Endothelial cell of umbilical vein (primary cell): Measurements from ENCODE around the gene CD37. TPM values are rescaled to one million over a fixed set of nuclear protein-coding genes. Genes with fewer than 3 reads are reported as not detected.

Experiments
- BruUV-seq: library from RNA; stranded (reverse); fragments of 400-500 nt; replicated peaks from 2 replicates; lab custom pipeline; 2021; lab: Mats Ljungman, UMichigan
- CTCF ChIA-PET: fragments of 300-600, 350-600 bp; sonication (Branson Sonifier 250); formaldehyde crosslinking; loops from one replicate; lab custom pipeline; 2021; ENCODE audit warnings: antibody characterized with exemption, inconsistent platforms; lab: Charles Lee
- POLR2A ChIA-PET: fragments of 300-600, 350-600 bp; sonication (Branson Sonifier 250); formaldehyde crosslinking; loops from one replicate; lab custom pipeline; 2021; ENCODE audit warnings: antibody characterized with exemption, inconsistent platforms; lab: Charles Lee
- DNase-seq: peaks from one replicate; pipeline ENCODE4 v3.0.0-alpha.2; 2011; ENCODE audit warnings: low read depth, low spot score
- FAIRE-seq: peaks from 2 replicates; lab custom pipeline; 2011; peaks lifted over from hg19 to GRCh38; lab: Jason Lieb, UNC
- H2AFZ ChIP-seq: 2 replicates; pipeline ENCODE4 v1.6.0; 2012; ENCODE audit warnings: low read depth, low read length, control low read depth, inconsistent platforms
- H3K27ac ChIP-seq: 2 replicates; pipeline ENCODE4 v1.5.1; 2011; ENCODE audit warnings: low read depth, mild to moderate bottlenecking, control low read depth, low read length, moderate library complexity; ENCODE audit not compliant: insufficient read depth
- H3K27me3 ChIP-seq, 2 experiments: 2 replicates each; pipeline versions ENCODE4 v1.6.0 to v1.6.1; 2011; ENCODE audit warnings: low read length in 2 of 2, mixed read lengths in 1 of 2; ENCODE audit not compliant: control insufficient read depth in 2 of 2, insufficient read depth in 2 of 2
- H3K36me3 ChIP-seq, 2 experiments: 2 replicates in 1 of 2; 3 replicates in 1 of 2; pipeline ENCODE4 v1.5.1; 2011; ENCODE audit warnings: low read length in 2 of 2, mild to moderate bottlenecking in 1 of 2, moderate library complexity in 1 of 2; ENCODE audit not compliant: control insufficient read depth in 2 of 2, insufficient read depth in 2 of 2; ENCODE audit errors: extremely low read depth in 1 of 2
- H3K4me1 ChIP-seq: 3 replicates; pipeline ENCODE4 v1.5.1; 2011; ENCODE audit warnings: mild to moderate bottlenecking, low read length; ENCODE audit not compliant: control insufficient read depth, insufficient read depth; ENCODE audit errors: extremely low read depth
- H3K4me2 ChIP-seq: 2 replicates; pipeline ENCODE4 v1.6.1; 2011; ENCODE audit warnings: low read length, control low read depth, mixed read lengths; ENCODE audit not compliant: insufficient read depth
- H3K4me3 ChIP-seq, 3 experiments: fragments of 200-600 bp in 1 of 3; sonication (generic), shearing (Covaris generic) in 1 of 3; replicated peaks in 1 of 3; 2 replicates each; pipeline ENCODE4 v1.5.1; 2011 to 2016; ENCODE audit warnings: control low read depth in 3 of 3, low read length in 3 of 3, mild to moderate bottlenecking in 2 of 3, inconsistent platforms in 1 of 3, low read depth in 1 of 3, moderate library complexity in 1 of 3; ENCODE audit not compliant: insufficient read depth in 1 of 3
- H3K79me2 ChIP-seq: 2 replicates; pipeline ENCODE4 v1.6.0; 2012; ENCODE audit warnings: low read length, inconsistent platforms; ENCODE audit not compliant: control insufficient read depth, insufficient read depth
- H3K9ac ChIP-seq: replicated peaks from 2 replicates; pipeline ENCODE3; 2011; ENCODE audit warnings: low read length, control low read depth; ENCODE audit not compliant: insufficient read depth; ENCODE audit errors: extremely low read depth
- H3K9me1 ChIP-seq: replicated peaks from 3 replicates; pipeline ENCODE4 v1.6.0; 2011; ENCODE audit warnings: mild to moderate bottlenecking, low read length; ENCODE audit not compliant: control insufficient read depth, insufficient read depth; ENCODE audit errors: extremely low read depth
- H3K9me3 ChIP-seq: replicated peaks from 2 replicates; pipeline ENCODE4 v1.5.1; 2012; ENCODE audit warnings: low read length, inconsistent platforms; ENCODE audit not compliant: control insufficient read depth, insufficient read depth
- H4K20me1 ChIP-seq: replicated peaks from 2 replicates; pipeline ENCODE3; 2011; ENCODE audit warnings: mild to moderate bottlenecking, low read length; ENCODE audit not compliant: control insufficient read depth, insufficient read depth; ENCODE audit errors: extremely low read depth
- CTCF ChIP-seq, 2 donors: IDR thresholded peaks; 1 replicate in 1 of 2; 2 replicates in 1 of 2; pipeline ENCODE4 v1.5.1; 2011; ENCODE audit warnings: low read length in 2 of 2, mild to moderate bottlenecking in 2 of 2, moderate library complexity in 2 of 2, control low read depth in 1 of 2, inconsistent platforms in 1 of 2, low read depth in 1 of 2; ENCODE audit not compliant: insufficient read depth in 1 of 2; ENCODE audit errors: extremely low read depth in 1 of 2
- EZH2 ChIP-seq: IDR thresholded peaks from 2 replicates; pipeline ENCODE4 v1.6.1; 2012; ENCODE audit warnings: borderline replicate concordance, low read depth, mild to moderate bottlenecking, moderate library complexity, low read length, inconsistent platforms; ENCODE audit not compliant: severe bottlenecking
- FOS ChIP-seq: IDR thresholded peaks from 2 replicates; pipeline ENCODE4 v1.6.1; 2011; ENCODE audit warnings: mild to moderate bottlenecking, low read length, moderate library complexity, borderline replicate concordance; ENCODE audit not compliant: insufficient read depth
- GATA2 ChIP-seq: IDR thresholded peaks from 2 replicates; pipeline ENCODE4 v1.7.0; 2011; ENCODE audit warnings: low read depth, mild to moderate bottlenecking, moderate library complexity, mixed read lengths, low read length; ENCODE audit not compliant: insufficient read length, insufficient read depth
- JUN ChIP-seq: IDR thresholded peaks from 2 replicates; pipeline ENCODE4 v1.6.1; 2011; ENCODE audit warnings: borderline replicate concordance, low read depth; ENCODE audit not compliant: insufficient read length, insufficient read depth
- MAX ChIP-seq: IDR thresholded peaks from 2 replicates; pipeline ENCODE4 v1.6.1; 2011; ENCODE audit not compliant: insufficient read depth, insufficient read length
- MYC ChIP-seq: IDR thresholded peaks from one replicate; pipeline ENCODE4 v1.6.1; 2011; ENCODE audit warnings: mild to moderate bottlenecking, low read depth, low read length
- POLR2A ChIP-seq: IDR thresholded peaks from 2 replicates; pipeline ENCODE4 v1.6.1; 2012; ENCODE audit warnings: low read depth, mild to moderate bottlenecking, control low read depth, low read length
- POLR2AphosphoS5 ChIP-seq: IDR thresholded peaks from 2 replicates; pipeline ENCODE4 v1.6.1; 2012; ENCODE audit warnings: low read depth, mild to moderate bottlenecking, control low read depth, low read length, moderate library complexity; ENCODE audit not compliant: insufficient read depth
- dilution Hi-C: fragments of 300-500 bp; cut with MboI; formaldehyde crosslinking; loops from one replicate; pipeline ENCODE4 v1.15.0; 2019; ENCODE audit warnings: low sequenced_read_pairs; ENCODE audit not compliant: extremely low pct_ligation_motif_present
- intact Hi-C: fragments of 100-400 bp; cut with micrococcal nuclease; formaldehyde crosslinking; loops from one replicate; pipeline ENCODE4 v1.10.0; 2022
- polyA plus RNA-seq, 4 experiments: library from polyadenylated mRNA; depleted of rRNA in 3 of 4; stranded (reverse) in 3 of 4; unstranded in 1 of 4; fragments of >200 nt; gene quantifications; 2 replicates each; pipeline versions ENCODE4 v1.2.1 to v1.2.3, GENCODE V29; 2011 to 2012; ENCODE audit warnings: missing spikeins in 1 of 4
- total RNA-seq: library from RNA; stranded (reverse); gene quantifications from 2 replicates; pipeline ENCODE4 v1.2.3, GENCODE V29; 2021

The CD37 gene
- total and polyA plus RNA-seq, 2 donors (not counting 3 experiments of a cell fraction or from before 2014, with no cell fraction given): not detected

- no peaks in the 10 kb centered on the region for H4K20me1 ChIP-seq
- POLR2A ChIA-PET: interaction anchor here (0.8 to 1.0 kb wide), 2 partner anchors 13 to 16 kb away, joined by 3 read pairs; no protein-coding TSS in a partner anchor
- peak within 1 kb of the TSS; percentile 98 for H3K9ac ChIP-seq
- TF ChIP-seq MYC (no peak), CTCF (IDR thresholded peaks at IDR 0.05; ENCODE audit: extremely low read depth in 1 of 2, insufficient read depth in 1 of 2, low read depth in 1 of 2, low read length in 2 of 2) (no peak), JUN (no peak), GATA2 (no peak), POLR2A (peak; percentile 49), POLR2AphosphoS5 (peak; percentile 49), EZH2 (no peak), FOS (no peak), MAX (no peak)
- H3K4me3 ChIP-seq: peak within 1 kb of the TSS; percentile 83 to 97 (median 95)
- H3K36me3 ChIP-seq: peaks cover 7% of the 10 kb centered on the region in 2 experiments
- H3K4me2 ChIP-seq: peak within 1 kb of the TSS; percentile 82
- peaks cover 17% of the 10 kb centered on the region for H3K4me1 ChIP-seq
- H3K9me1 ChIP-seq: no peaks in the 10 kb centered on the region
- DNase-seq: peak; percentile 63
- dilution Hi-C loops (no loop called here), intact Hi-C loops (loop anchor here (2.0 kb wide), 1 partner anchor 31 kb away; no protein-coding TSS in a partner anchor)
- H3K27ac ChIP-seq: peak within 1 kb of the TSS; percentile 91
- CTCF ChIA-PET: interaction anchor here (0.6 to 1.3 kb wide), 13 partner anchors 9 to 244 kb away, joined by 3 read pairs; partner anchors contain the start of gene SLC17A7
- no peaks in the 10 kb centered on the region for H3K9me3 ChIP-seq
- FAIRE-seq: peak; percentile 95
- H3K27me3 ChIP-seq: no peaks in the 10 kb centered on the region
- H2AFZ ChIP-seq: peak within 1 kb of the TSS; percentile 75
- no TSS peak for BruUV-seq
- H3K79me2 ChIP-seq: peaks cover 36% of the 10 kb centered on the region
Measured at GRCh38 chr19:49362048-49362928, 27.1 kb downstream of the CD37 start, which contains the start of gene TEAD2. Gene TEAD2, minus strand, starts transcription at chr19:49362416. Its CDS starts 2,341 bp downstream, at chr19:49360075.
